ENCODE results near the gene FILIP1.
"Not testable (repeated sequence)": the region's sequence is repeated elsewhere in the genome, so short reads cannot be mapped to it uniquely, and the experiment has no call there.

The FILIP1 gene

GRCh38 chr6:75412969-75413662, 80.5 kb downstream of the FILIP1 start:
- DNase-seq (ENCODE audit: low read depth) = no peak
- no peak for TF ChIP-seq CTCF (conservative IDR thresholded peaks at IDR 0.05; ENCODE audit: control insufficient read depth, insufficient read depth, low read depth, low read length)
- H3K4me3 ChIP-seq (ENCODE audit: control insufficient read depth, low read depth, low read length) = no peak overlapping the region

GRCh38 chr6:75410564-75410963, 83.0 kb downstream of the FILIP1 start:
- not testable (repeated sequence) for H3K4me3 ChIP-seq (ENCODE audit: control insufficient read depth, low read depth, low read length); DNase-seq (ENCODE audit: low read depth)

- peak; percentile 47 for DNase-seq (ENCODE audit: low read depth)
- no peak for TF ChIP-seq CTCF (conservative IDR thresholded peaks at IDR 0.05; ENCODE audit: control insufficient read depth, insufficient read depth, low read depth, low read length)
- H3K4me3 ChIP-seq (ENCODE audit: control insufficient read depth, low read depth, low read length) = no peak overlapping the region
Observed at GRCh38 chr6:75409928-75410327, 83.7 kb downstream of the FILIP1 start.

GRCh38 chr6:75409286-75409685, 84.3 kb downstream of the FILIP1 start:
- DNase-seq (ENCODE audit: low read depth) = peak; percentile 49
- no peak overlapping the region for H3K4me3 ChIP-seq (ENCODE audit: control insufficient read depth, low read depth, low read length)
- TF ChIP-seq CTCF (conservative IDR thresholded peaks at IDR 0.05; ENCODE audit: control insufficient read depth, insufficient read depth, low read depth, low read length) = no peak

- H3K4me3 ChIP-seq (ENCODE audit: control insufficient read depth, low read depth, low read length) = no peak overlapping the region
- DNase-seq (ENCODE audit: low read depth) = no peak
- TF ChIP-seq CTCF (conservative IDR thresholded peaks at IDR 0.05; ENCODE audit: control insufficient read depth, insufficient read depth, low read depth, low read length) = no peak
Observed at GRCh38 chr6:75403563-75404080, 90.0 kb downstream of the FILIP1 start.

- H3K4me3 ChIP-seq (ENCODE audit: control insufficient read depth, low read depth, low read length) = no peak overlapping the region
- no peak for TF ChIP-seq CTCF (conservative IDR thresholded peaks at IDR 0.05; ENCODE audit: control insufficient read depth, insufficient read depth, low read depth, low read length)
- peak; percentile 83 for DNase-seq (ENCODE audit: low read depth)
Observed at GRCh38 chr6:75402296-75402695, 91.3 kb downstream of the FILIP1 start.

- peak; percentile 45 for DNase-seq (ENCODE audit: low read depth)
- no peak overlapping the region for H3K4me3 ChIP-seq (ENCODE audit: control insufficient read depth, low read depth, low read length)
- TF ChIP-seq CTCF (conservative IDR thresholded peaks at IDR 0.05; ENCODE audit: control insufficient read depth, insufficient read depth, low read depth, low read length) = no peak
Observed at GRCh38 chr6:75397656-75398465, 95.7 kb downstream of the FILIP1 start.
